Hypothalamus (tissue), 51 donors: ENCODE results near the gene TMEM126B.
"Not testable (repeated sequence)": the region's sequence is repeated elsewhere in the genome, so short reads cannot be mapped to it uniquely, and the experiment has no call there.

Experiments
- DNase-seq, 51 donors: peaks; one replicate each; lab custom pipeline; 2025; lab: John Stamatoyannopoulos, UW

The TMEM126B gene

DNA sequence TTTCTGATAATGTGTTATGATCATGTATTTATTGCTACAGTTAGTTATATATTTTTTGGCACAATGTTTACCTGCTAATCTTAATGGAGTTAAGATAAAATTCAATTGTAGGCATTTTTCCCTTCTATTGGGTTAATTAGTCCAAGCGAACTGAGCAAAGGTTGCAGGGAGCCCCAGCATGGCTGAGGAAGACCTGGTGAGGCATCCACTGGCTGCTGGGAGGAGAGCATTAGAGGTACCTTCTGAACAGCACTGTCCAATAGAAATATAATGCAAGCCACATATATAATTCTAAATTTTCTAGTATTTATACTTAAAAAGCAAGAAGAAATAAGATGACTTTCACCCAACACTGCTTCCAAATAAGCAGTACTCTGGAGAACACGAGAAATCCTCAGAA lies 18.7 kb downstream of the TMEM126B start:
- DNase-seq = no peak

DNA sequence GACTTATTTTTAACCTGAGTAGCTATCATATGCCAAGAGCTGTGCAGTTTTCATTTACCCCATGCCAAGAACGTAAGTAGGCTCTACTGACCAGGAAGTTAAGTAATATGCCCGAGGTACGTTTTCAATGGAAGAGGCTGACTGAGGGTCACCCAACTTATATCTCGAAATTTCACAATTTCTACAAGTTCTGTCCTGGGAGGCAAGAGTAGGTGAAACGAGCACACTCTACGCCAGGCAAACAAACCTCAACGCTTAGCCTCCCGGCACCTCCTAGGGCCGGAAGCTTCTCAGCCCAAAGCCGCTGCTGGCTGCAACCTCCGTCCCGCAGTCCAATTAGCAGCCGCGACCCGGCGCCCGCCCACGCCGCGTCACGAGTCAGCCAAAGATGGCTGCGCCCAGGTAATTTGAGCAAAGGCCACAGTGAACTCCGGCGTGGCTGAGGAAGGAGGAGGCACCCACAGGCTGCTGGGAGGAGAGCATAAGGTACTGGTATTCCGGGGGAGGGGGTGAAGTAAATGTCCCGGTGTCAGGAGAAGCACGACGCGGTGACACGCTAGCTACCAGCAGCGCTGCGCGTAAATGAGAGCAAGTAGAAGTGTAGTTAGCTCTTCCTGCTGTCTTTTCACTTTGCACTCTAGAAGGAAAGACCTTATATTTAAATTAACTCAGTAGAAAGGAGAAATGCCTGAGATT lies 19.4 kb downstream of the TMEM126B start, which contains the start of gene TMEM126A:
TMEM126A (plus strand) TSS at position 364 of the 696 bp plus-strand sequence. CDS start 2,289 bp downstream, outside the sequence.
- peak; percentile 22 to 92 (median 78) for DNase-seq

DNA sequence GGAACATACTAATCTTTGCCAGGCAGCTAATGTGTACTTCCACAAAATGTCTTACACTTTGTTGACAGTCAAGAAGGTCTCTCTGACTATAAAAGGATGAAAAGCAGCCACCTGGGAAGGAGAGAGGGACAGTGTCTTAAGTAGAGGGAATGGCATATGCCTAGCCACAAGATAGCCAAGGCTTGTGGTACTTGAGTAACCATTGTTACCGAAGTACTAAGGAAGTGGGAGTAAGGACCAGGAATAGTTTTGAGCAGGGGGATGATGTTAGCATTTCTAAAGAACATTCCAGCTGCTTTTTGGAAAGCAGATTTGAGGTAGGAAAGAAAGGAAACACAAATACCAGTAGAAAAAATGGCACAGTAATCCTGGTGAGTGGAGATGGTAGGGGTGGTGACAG lies 22.7 kb downstream of the TMEM126B start:
- DNase-seq = no peak

DNA sequence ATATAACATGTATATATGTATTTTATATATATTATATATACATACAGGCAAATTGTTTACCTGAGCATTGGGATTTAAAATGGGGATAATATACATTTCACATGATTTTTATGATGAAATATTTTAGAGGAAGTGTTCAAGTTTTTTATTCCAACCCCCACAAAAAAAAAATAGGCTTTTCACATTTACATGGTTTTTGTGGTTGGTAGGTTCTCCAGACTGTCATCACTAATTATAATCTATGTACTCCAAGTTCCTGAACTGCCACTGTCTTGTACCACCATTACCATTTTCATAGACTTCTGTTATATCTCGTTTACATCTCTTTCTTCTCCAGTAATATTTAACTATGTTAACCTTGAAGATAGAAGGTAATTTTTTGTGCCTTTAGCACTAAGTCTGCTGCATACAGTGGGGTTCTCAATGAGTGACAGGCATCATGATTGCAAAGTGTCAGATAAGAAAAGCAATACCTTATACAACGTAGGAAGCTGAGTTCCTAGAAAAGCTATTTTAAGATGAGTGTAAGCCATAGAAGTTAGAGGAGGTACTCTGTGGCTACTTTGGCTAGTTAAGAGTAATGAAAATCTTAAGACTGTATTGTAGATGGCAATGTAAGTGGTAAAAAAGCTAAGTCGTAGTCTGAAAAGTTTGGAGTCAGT lies 24.5 kb downstream of the TMEM126B start:
- no peak for DNase-seq

DNA sequence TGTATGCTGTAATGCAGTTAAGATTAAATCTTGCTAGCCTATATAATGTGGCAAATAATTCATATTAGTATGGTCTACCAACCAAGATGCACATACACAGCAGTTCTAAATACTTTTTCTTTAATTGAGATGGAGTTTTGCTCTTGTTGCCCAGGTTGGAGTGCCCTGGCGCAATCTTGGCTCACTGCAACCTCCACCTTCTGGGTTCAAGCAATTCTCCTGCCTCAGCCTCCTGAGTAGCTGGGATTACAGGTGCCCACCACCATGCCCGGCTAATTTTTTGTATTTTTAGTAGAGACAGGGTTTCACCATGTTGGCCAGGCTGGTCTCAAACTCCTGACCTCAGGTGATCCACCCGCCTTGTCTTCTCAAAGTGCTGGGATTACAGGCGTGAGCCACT lies 25.9 kb downstream of the TMEM126B start:
- DNase-seq = not testable (repeated sequence)

DNA sequence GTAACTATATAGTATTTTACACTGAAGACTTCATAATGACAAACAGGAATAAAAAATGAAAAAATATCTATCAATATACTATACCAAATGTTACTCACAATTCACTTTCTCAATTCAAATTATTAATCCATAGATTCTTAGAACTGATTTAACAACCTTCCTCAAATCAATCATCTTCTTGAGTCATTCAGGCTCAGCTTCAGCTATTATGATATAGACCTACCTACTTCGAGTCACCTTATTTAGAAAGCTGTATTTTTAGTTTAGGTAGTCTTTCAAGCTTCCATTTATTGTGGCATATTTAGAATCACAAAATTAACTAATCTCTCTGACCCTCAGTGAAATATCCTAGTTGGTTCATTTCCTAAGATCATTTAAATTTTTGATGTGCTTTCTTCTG lies 28.4 kb downstream of the TMEM126B start:
- DNase-seq = no peak

DNA sequence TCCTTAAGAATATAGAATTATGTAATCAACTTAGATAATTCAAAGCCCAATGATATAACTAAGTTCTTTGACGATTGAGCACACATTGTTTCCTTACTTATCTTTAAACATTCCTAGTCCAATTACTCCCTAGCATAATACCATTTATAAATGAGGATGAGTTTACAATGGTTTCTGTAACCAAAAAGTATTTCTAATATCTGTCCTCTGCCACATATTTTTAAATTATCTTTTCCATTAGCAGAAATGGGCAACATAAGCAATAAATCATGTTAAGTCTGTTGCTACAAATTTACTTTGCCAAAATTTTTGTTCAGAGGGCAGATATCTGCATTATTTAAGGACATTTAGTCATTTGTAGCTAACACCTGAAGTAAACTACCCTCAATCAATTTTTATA lies 29.8 kb downstream of the TMEM126B start:
- DNase-seq = no peak

DNA sequence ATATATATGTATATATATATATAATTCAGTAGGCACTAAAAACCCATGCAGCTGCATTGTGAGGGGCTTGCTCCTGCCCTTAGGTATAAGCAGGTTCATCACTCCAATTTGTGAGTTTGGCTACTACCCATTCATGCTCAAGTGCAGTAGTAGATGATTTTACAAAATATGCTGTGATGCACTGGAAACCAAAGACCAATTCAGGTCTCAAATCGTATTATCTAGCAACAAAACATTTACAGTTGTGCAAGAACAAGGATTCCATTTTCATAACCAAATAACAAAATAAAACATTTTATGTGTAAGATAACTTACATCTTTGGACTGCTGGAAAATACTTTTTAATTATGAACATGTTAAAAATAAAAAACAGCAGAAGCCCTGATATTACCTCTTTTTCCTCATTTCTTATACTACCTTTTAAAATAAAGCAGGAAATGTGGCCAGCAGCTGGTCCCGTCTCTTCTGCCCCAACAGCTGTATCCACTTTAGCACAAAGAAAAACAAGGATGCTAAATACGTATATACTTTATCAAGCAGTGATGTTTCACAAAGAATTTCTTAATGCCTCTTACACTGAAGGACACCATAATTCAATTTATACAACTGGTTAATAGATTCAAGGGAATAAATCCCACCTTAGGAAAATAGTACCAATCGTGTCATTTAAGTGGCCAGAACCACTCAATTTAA lies 33.7 kb downstream of the TMEM126B start:
- DNase-seq = no peak

DNA sequence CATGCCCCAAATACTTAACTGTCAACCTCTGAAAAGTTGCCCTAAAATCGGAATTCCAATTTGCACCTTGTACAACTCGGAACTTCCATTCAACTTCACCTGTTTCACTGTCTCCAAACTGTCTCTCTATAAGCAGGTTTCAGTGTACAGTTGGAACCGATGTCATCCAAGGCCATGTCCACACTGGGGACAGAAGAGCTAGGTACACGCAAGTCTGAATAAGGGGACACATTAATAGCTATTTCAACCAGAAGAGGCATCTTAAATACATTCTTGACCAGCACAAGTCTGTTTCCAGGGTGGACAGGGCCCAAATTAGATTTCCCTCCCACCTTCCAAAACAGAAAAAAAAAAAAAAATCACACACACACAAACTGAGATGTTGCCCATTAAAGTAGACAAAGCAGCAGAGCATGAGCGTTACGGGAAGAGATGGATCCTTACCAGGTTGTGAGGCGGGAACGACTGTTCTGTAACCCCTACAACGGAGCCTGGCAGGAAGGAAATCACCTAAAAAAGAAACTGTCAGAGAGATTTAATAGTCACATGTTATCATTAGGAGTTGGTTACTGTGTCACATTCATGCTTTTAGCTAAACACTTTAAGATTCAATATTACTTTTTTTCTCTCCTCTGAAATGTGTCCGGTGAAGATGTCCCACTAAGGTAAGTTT lies 34.8 kb downstream of the TMEM126B start:
- DNase-seq = no peak

DNA sequence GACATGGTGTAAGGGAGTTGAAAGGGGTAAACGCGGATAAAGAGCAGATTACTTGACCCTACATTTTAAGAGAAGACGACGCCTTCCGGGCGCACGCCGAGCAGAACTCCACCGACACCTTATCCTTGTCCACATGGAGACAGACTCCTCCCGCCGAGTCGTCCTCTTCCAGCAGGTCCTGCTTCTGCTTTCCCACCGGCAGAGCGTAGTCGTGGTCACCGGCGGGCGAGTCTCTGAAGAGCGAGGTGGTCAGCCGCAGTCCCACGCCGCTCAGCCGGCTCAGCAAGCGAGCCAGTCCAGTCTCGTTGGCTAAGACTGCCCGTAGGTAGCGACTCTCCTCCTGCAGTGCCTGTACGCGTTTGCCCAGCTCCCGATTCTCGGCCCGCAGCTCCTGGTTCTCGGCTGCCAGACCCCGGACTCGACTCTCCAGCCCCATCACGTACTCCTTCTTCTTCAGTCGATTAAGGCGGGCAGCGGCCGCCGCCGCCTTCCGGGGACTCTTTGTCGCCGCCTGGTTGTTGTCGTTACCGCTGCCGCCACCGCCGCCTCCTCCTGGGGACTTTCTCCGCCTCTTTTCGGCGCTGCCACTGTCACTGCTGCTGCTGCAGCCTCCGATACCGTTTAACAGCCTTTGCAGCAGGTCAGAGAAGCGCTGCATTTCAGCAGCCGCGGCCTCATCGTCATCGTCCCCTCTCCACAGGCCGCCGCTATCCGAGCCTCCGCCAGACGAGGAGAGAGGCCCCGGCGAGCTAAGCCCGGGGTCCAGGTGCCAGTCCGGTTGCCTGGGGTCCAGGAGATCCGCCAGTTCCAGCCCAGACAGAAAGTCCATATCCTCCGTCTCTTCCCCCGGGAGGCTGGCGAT lies 35.6 kb downstream of the TMEM126B start:
- DNase-seq = peak in 49 of 51 donors; percentile 17 to 83 (median 64)

DNA sequence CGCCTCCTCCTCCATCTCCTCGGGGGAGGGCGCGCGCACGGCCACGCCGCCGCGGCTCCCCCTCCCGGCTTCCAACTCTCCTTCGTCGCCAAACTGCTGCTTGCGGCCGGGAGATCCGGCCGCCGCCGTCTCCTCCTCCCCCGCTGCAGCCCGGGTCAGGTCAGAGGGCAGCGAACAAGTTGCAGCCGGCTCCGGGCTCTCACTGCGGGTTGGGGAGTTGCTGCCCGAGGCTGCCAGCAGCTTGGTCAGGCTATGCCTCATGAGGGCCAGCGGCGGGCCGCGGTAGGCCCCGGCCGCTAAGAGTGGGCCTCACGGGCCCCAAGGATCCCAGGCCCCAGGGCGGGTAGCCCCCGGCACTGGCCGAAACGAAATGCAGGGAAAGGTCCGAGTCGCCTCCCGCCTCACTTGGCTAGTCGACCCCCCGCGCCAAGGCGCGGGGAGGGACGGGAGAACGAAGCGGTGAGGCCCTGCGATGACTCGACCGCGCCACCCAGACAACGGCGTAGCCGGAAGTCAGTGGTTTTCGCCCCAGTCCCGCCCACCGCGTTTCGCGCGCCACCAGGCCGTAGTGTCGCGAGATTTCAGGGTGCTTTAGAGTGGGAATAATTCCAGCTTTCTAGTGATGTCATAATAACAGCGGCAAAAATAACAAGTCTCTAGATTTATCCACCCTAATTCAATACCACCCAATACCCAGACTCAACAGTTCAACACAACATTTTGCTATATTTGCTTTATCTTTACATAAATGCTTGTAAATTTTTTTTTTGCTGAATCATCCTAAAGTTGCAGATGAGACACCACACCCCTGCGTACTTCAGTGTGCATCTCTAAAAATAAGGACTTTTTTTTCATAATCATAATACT lies 36.5 kb downstream of the TMEM126B start, which contains the start of gene CREBZF:
CREBZF (minus strand) TSS at position 515 of the 867 bp plus-strand sequence; CDS start at position 261, 254 bp downstream.
- DNase-seq = peak; percentile 50 to 96 (median 87)

DNA sequence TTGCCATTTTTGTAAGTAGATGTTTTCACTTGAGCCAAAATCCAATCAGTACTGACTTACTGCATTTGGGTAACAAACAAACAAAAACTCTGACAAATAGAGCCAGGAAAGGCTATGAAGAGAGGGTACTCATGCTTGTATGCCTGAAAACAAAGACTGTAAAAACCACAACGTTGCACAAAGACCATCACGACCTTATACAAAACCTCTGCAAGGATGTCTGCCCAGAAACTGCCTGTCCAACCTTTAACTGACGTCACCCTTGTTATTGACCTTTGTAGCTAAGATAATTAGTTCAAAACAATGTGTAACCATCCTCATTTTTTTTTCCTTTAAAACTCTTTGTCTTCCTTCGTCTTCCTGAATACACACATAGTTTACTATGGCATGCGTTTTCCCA lies 37.3 kb downstream of the TMEM126B start:
- peak in 1 of 51 donors; percentile 24 for DNase-seq

DNA sequence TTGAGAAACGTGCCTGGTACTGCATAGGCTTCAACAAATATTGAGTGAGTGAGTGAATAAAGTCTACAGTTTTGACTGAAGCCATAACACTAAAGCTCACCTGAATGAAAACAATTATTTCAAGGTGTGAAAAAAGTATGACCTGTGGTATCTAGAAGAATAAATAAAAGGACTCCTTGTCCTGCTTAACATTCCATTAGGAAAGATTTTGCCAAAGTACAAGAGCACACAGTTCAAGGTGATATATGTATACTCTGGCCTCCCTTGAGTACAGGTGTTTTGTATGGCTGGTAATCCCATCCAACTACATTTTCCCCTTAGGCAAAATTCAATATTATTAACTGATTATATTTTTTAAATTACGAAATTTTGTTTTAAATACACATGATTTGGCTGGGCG lies 38.3 kb downstream of the TMEM126B start:
- DNase-seq = no peak

DNA sequence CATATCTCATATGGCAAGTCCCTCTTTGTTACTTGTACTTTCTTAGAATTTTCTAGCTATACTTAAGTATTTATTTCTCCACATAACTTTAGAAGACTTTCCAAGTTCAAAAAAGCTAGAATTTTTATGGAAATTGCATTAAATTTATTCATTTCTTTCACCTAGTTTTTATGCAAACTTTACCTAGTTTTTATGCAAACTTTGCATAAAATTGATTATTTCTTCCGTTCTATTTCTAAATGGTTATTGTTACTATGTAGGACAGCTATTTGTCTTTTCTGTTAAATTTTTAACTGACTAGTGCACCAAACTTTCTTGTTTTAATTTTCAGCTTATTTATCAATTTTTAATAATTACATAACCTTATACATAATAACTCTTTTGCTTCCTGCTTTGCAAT lies 39.8 kb downstream of the TMEM126B start:
- DNase-seq = no peak

DNA sequence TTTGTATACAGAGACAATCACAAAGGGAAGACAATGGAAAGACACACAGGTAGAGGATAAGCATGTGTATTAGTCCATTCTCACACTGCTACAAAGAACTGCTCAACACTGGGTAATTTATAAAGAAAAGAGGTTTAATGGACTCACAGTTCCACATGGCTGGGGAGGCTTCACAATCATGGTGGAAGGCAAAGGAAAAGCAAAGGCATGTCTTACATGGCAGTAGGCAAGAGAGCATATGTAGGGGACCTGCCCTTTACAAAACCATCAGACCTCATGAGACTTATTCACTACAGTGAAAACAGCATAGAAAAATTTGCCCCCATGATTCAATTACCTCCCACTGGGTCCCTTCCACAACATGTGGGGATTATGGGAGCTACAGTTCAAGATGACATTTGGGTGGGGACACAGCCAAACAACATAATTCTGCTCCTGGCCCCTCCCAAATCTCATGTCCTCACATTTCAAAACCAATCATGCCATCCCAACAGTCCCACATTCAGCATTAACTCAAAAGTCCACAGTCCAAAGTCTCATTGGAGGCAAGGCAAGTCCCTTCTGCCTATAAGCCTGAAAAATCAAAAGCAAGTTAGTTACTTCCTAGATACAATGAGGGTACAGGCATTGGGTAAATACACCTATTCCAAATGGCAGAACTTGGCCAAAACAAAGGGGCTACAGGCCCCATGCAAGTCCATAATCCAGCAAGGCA lies 42.7 kb downstream of the TMEM126B start:
- DNase-seq = not testable (repeated sequence)

DNA sequence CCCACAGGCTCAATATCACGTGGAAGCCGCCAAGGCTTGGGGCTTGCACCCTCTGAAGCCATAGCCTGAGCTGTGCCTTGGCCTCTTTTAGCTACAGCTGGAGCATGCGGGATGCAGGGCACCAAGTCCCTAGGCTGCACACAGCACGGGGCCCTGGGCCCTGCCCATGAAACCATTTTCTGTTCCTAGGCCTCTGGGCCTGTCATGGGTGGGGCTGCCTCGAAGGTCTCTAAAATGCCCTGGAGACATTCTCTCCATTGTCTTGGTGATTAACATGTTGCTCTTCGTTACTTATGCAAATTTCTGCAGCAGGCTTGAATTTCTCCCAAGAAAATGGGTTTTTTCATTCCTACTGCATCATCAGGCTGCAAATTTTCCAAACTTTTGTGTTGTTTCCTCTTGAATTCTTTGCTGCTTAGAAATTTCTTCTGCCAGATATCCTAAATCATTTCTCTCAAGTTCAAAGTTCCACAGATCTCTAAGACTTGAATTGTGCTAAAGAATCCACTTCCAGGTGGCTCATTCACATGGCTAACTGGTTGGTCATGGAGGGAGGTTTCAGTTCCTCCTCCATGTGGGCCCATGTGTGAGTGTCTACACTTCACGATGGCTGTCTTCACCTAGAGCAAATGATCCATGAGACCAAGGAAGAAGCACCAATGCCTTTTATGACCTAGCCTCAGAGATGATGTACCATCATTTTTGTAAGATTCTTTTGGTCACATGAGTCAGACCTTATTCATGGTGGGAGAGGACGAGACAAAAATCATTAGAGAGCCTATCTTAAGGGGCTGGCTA lies 43.9 kb downstream of the TMEM126B start:
- no peak for DNase-seq

DNA sequence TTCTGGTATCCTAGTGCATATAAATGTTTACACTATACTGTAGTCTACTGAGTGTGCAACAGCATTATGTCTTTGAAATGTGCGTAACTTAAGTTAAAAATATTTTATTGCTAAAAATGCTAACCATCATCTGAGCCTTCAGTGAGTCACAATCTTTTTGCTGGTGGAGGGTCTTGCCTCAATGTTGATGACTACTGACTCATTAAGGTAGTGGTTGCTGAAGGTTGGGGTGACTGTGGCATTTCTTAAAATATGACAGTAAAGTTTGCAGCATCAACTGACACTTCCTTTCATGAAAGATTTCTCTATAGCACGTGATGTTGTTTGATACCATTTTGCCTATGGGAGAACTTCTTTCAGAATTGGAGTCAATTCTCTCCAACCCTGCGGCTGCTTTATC lies 45.0 kb downstream of the TMEM126B start:
- no peak for DNase-seq

DNA sequence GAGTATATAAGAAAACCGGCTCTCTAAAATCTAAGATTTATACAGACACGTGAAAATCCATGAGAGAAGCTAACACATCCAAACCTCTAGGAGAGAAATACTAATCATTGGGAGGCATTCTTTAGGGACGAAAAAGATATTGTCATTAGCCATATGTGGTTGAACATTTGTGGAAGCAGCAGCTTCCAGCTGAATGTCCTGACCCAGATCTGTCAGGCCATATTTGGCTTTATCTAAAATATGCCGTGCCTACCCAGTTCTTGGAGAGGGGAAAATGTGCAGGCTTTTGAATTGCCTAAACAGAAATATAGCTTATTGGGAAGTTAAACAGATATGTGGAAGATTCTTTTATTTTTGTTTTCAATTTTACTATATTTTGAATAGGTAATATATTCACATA lies 51.2 kb downstream of the TMEM126B start:
- DNase-seq = no peak
